ENCODE data around the gene RCCD1.

DNA sequence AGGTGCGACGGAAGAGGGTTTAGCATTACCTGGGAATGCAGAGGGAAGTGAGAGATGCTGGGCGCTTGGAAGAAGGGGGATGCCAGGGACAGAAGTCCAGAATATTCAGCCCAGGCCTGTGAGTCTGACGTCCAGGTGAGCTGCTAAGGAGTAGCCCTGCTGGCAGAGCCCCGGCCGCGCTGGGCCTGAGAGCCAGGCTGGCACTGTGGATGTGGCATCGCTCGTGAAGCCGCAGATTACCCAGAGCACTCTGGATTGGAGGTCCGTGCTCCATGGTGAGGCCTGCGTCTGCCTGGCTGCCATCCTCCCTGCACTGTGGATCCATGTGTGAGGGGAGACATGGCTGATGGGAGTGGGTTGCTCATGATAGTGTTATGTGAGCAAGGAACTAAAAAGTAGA, 37.1 kb upstream of the RCCD1 start:
- TF ChIP-seq, protein P1, sequence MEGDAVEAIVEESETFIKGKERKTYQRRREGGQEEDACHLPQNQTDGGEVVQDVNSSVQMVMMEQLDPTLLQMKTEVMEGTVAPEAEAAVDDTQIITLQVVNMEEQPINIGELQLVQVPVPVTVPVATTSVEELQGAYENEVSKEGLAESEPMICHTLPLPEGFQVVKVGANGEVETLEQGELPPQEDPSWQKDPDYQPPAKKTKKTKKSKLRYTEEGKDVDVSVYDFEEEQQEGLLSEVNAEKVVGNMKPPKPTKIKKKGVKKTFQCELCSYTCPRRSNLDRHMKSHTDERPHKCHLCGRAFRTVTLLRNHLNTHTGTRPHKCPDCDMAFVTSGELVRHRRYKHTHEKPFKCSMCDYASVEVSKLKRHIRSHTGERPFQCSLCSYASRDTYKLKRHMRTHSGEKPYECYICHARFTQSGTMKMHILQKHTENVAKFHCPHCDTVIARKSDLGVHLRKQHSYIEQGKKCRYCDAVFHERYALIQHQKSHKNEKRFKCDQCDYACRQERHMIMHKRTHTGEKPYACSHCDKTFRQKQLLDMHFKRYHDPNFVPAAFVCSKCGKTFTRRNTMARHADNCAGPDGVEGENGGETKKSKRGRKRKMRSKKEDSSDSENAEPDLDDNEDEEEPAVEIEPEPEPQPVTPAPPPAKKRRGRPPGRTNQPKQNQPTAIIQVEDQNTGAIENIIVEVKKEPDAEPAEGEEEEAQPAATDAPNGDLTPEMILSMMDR (IDR thresholded peaks at IDR 0.05): no peak
- TF ChIP-seq EZH2phosphoT487 (IDR thresholded peaks at IDR 0.05): no peak

Data from neural progenitor cell (in vitro differentiated cells).